ENCODE data around the gene PLCL1.

GRCh38 chr2:198059800-198060199 is 255.4 kb downstream of the PLCL1 start:
- TF ChIP-seq TAF1 (IDR thresholded peaks at IDR 0.05; ENCODE audit: borderline replicate concordance, insufficient read depth, low read length) (no peak), REST (IDR thresholded peaks at IDR 0.05; ENCODE audit: insufficient read depth in 1 of 2, low read depth in 2 of 2, low read length in 2 of 2) (no peak), POLR2AphosphoS5 (IDR thresholded peaks at IDR 0.05; ENCODE audit: low read depth, low read length) (no peak)

Measured in PFSK-1 (cell line).